Endodermal cell (in vitro differentiated cells): ENCODE data around the gene LGR5. TPM values are rescaled to one million over a fixed set of nuclear protein-coding genes. Genes with fewer than 3 reads are reported as not detected.

ENCODE experiments used
- DNase-seq: peaks from one replicate; pipeline ENCODE4 v3.0.0-alpha.2; 2017
- H3K27ac ChIP-seq: 2 replicates; pipeline ENCODE4 v1.5.1; 2013; ENCODE audit warnings: mild to moderate bottlenecking, low read depth, low read length, moderate library complexity
- H3K27me3 ChIP-seq: 2 replicates; pipeline ENCODE4 v1.6.1; 2013; ENCODE audit warnings: mild to moderate bottlenecking, low read length, moderate library complexity; ENCODE audit not compliant: insufficient read depth, control insufficient read depth, poor library complexity, severe bottlenecking
- H3K36me3 ChIP-seq: 2 replicates; pipeline ENCODE4 v1.7.0; 2013; ENCODE audit warnings: mild to moderate bottlenecking, low read length, moderate library complexity; ENCODE audit not compliant: control insufficient read depth, insufficient read depth
- H3K4me1 ChIP-seq: one replicate; pipeline ENCODE4 v1.7.0; 2013; ENCODE audit warnings: low read length; ENCODE audit not compliant: control insufficient read depth, insufficient read depth
- H3K4me3 ChIP-seq: 2 replicates; pipeline ENCODE4 v1.5.1; 2013; ENCODE audit warnings: mild to moderate bottlenecking, low read length, moderate library complexity
- H3K9ac ChIP-seq: 2 replicates; pipeline ENCODE4 v1.6.1; 2013; ENCODE audit warnings: mild to moderate bottlenecking, low read length, moderate library complexity; ENCODE audit not compliant: poor library complexity, severe bottlenecking; ENCODE audit errors: extremely low read depth
- H3K9me3 ChIP-seq: 2 replicates; pipeline ENCODE4 v1.6.1; 2013; ENCODE audit warnings: mild to moderate bottlenecking, low read length, moderate library complexity; ENCODE audit not compliant: control insufficient read depth
- H3K27ac Mint-ChIP-seq: 2 replicates; pipeline ENCODE4 v1.8.0; 2020; ENCODE audit warnings: mixed read lengths
- H3K27me3 Mint-ChIP-seq: 2 replicates; pipeline ENCODE4 v1.8.0; 2021; ENCODE audit warnings: mild to moderate bottlenecking, mixed read lengths; ENCODE audit not compliant: insufficient read depth
- H3K36me3 Mint-ChIP-seq: 2 replicates; pipeline ENCODE4 v1.8.0; 2020; ENCODE audit warnings: low read depth, mixed read lengths
- H3K4me1 Mint-ChIP-seq: 2 replicates; pipeline ENCODE4 v1.8.0; 2020; ENCODE audit warnings: mixed read lengths
- H3K4me3 Mint-ChIP-seq: 2 replicates; pipeline ENCODE4 v1.8.0; 2020; ENCODE audit warnings: mild to moderate bottlenecking, moderate library complexity, mixed read lengths
- H3K9me3 Mint-ChIP-seq: 2 replicates; pipeline ENCODE4 v1.8.0; 2020; ENCODE audit warnings: mild to moderate bottlenecking, mixed read lengths
- WGBS, 2 experiments: methylation state at CpG; one replicate each; pipeline versions ENCODE4 v1.1.5 to v1.1.7; 2013; ENCODE audit warnings: missing lambda C conversion rate in 2 of 2, mixed read lengths in 1 of 2; ENCODE audit not compliant: insufficient coverage in 1 of 2, insufficient read length in 1 of 2; 5-methylcytosine and 5-hydroxymethylcytosine counted together
- long read RNA-seq, 4 experiments: library from polyadenylated mRNA in 2 of 4; library from RNA in 1 of 4; library from capped mRNA in 1 of 4; stranded (forward) in 3 of 4; unstranded in 1 of 4; transcript quantifications; one replicate each; pipeline ENCODE4 v2.0.0, GENCODE V29; 2020 to 2021; ENCODE audit warnings: inconsistent platforms in 1 of 4
- polyA plus RNA-seq, 2 experiments: library from polyadenylated mRNA; stranded (reverse); fragments of 50-300 nt; gene quantifications; one replicate each; pipeline ENCODE4 v1.2.3, GENCODE V29; 2013
- total RNA-seq, 2 donors: library from RNA; stranded (reverse); fragmentation: NEBNext Ultra II Directional in 1 of 2; extraction: Animal tissue kit (Norgen Biotek cat#: 25700) in 1 of 2; gene quantifications; 2 replicates in 1 of 2; 3 replicates in 1 of 2; pipeline ENCODE4 v1.2.1, GENCODE V29; 2021
- TF ChIP-seq, protein P1 (sequence below): fragments of 200-600 bp; sonication (generic); conservative IDR thresholded peaks from 2 replicates; pipeline ENCODE4 v1.5.0; 2021; ENCODE audit warnings: antibody characterized with exemption, mild to moderate bottlenecking

The LGR5 gene, protein sequence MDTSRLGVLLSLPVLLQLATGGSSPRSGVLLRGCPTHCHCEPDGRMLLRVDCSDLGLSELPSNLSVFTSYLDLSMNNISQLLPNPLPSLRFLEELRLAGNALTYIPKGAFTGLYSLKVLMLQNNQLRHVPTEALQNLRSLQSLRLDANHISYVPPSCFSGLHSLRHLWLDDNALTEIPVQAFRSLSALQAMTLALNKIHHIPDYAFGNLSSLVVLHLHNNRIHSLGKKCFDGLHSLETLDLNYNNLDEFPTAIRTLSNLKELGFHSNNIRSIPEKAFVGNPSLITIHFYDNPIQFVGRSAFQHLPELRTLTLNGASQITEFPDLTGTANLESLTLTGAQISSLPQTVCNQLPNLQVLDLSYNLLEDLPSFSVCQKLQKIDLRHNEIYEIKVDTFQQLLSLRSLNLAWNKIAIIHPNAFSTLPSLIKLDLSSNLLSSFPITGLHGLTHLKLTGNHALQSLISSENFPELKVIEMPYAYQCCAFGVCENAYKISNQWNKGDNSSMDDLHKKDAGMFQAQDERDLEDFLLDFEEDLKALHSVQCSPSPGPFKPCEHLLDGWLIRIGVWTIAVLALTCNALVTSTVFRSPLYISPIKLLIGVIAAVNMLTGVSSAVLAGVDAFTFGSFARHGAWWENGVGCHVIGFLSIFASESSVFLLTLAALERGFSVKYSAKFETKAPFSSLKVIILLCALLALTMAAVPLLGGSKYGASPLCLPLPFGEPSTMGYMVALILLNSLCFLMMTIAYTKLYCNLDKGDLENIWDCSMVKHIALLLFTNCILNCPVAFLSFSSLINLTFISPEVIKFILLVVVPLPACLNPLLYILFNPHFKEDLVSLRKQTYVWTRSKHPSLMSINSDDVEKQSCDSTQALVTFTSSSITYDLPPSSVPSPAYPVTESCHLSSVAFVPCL
- total RNA-seq: 10 to 100 TPM; 27.2 to 49.9 TPM
- 18.7 TPM for polyA plus RNA-seq (2013, experiment 1 of 2)
- polyA plus RNA-seq (2013, experiment 2 of 2): 18.5 TPM
- long read RNA-seq, experiment 1, full-length matches to known transcripts: 4 of 23 reads
- long read RNA-seq, experiment 1, partial matches to known transcripts: 6 of 23 reads
- long read RNA-seq, experiment 1, other reads (novel, unspliced or antisense): 13 of 23 reads
- long read RNA-seq, experiment 2, full-length matches to known transcripts: 80 of 127 reads
- long read RNA-seq, experiment 2, partial matches to known transcripts: 14 of 127 reads
- long read RNA-seq, experiment 2, other reads (novel, unspliced or antisense): 33 of 127 reads
- long read RNA-seq, experiment 3, full-length matches to known transcripts: 63 of 132 reads
- long read RNA-seq, experiment 3, partial matches to known transcripts: 24 of 132 reads
- long read RNA-seq, experiment 3, other reads (novel, unspliced or antisense): 45 of 132 reads
- long read RNA-seq, experiment 4, full-length matches to known transcripts: 1 of 5 reads
- long read RNA-seq, experiment 4, partial matches to known transcripts: 1 of 5 reads
- long read RNA-seq, experiment 4, other reads (novel, unspliced or antisense): 3 of 5 reads

DNA sequence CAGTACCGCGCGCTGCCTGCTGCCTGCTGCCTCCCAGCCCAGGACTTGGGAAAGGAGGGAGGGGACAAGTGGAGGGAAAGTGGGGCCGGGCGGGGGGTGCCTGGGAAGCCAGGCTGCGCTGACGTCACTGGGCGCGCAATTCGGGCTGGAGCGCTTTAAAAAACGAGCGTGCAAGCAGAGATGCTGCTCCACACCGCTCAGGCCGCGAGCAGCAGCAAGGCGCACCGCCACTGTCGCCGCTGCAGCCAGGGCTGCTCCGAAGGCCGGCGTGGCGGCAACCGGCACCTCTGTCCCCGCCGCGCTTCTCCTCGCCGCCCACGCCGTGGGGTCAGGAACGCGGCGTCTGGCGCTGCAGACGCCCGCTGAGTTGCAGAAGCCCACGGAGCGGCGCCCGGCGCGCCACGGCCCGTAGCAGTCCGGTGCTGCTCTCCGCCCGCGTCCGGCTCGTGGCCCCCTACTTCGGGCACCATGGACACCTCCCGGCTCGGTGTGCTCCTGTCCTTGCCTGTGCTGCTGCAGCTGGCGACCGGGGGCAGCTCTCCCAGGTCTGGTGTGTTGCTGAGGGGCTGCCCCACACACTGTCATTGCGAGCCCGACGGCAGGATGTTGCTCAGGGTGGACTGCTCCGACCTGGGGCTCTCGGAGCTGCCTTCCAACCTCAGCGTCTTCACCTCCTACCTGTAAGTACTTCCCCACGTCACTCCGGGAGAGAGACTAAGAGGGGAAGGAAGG lies at the start of gene LGR5:
Gene LGR5 (plus strand): TSS at position 186 of the 732 bp plus-strand sequence. CDS start 283 bp downstream, at position 469.
- Mint-ChIP-seq H3K4me1 (peaks cover 16% of the 10 kb centered on the region), H3K27me3 (peaks cover 84% of the 10 kb centered on the region), H3K9me3 (peaks cover 30% of the 10 kb centered on the region), H3K27ac (peak within 1 kb of the TSS; percentile 87), H3K4me3 (peak within 1 kb of the TSS; percentile 83), H3K36me3 (peaks cover 15% of the 10 kb centered on the region)
- no peaks in the 10 kb centered on the region for H3K4me1 ChIP-seq
- H3K9me3 ChIP-seq: peaks cover 32% of the 10 kb centered on the region
- peak within 1 kb of the TSS; percentile 93 for H3K4me3 ChIP-seq
- WGBS, 2 experiments: 0% methylated on average over 24 to 63 of the region's 65 CpGs
- DNase-seq: peak; percentile 92
- peaks cover 4% of the 10 kb centered on the region for H3K27me3 ChIP-seq
- H3K9ac ChIP-seq: peak within 1 kb of the TSS; percentile 80
- H3K27ac ChIP-seq: no peak within 1 kb of the TSS
- peaks cover 29% of the 10 kb centered on the region for H3K36me3 ChIP-seq
- TF ChIP-seq, protein P1, sequence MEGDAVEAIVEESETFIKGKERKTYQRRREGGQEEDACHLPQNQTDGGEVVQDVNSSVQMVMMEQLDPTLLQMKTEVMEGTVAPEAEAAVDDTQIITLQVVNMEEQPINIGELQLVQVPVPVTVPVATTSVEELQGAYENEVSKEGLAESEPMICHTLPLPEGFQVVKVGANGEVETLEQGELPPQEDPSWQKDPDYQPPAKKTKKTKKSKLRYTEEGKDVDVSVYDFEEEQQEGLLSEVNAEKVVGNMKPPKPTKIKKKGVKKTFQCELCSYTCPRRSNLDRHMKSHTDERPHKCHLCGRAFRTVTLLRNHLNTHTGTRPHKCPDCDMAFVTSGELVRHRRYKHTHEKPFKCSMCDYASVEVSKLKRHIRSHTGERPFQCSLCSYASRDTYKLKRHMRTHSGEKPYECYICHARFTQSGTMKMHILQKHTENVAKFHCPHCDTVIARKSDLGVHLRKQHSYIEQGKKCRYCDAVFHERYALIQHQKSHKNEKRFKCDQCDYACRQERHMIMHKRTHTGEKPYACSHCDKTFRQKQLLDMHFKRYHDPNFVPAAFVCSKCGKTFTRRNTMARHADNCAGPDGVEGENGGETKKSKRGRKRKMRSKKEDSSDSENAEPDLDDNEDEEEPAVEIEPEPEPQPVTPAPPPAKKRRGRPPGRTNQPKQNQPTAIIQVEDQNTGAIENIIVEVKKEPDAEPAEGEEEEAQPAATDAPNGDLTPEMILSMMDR: no peak

DNA sequence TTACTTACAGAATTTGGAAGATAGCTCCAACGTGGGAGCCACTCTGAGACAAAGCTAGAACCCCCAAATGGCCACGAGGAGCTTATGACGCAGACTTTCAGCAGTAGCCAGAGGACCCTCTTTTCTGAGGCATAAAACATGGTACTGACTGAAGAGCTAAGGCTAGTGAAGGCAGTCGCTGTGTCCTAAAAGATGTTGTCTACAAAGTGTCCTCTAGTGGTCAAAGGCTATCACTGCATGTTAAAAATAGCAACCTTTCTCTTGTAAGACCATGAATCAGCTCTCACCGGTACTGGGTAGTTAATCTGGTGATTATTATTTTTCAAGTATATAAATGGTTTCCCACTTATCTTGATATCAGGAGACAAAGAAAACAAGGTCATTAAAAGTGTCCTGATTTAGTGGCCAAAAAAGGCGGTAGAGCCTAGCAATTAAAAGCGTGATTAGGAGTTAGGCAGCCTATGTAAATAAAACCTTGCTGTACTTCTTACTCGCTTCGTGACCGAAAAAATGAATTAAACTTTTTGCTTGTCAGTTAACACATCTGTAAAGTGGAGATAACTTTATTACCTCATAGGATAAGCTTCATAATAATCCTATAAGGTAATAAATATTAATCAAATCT lies 47.0 kb upstream of the LGR5 start:
- Mint-ChIP-seq H3K36me3 (no peaks in the 10 kb centered on the region), H3K9me3 (peaks cover 6% of the 10 kb centered on the region), H3K4me1 (peaks cover 1% of the 10 kb centered on the region), H3K27me3 (no peaks in the 10 kb centered on the region), H3K4me3 (no peak overlapping the region), H3K27ac (no peak overlapping the region)
- Histone ChIP-seq H3K4me1 (no peaks in the 10 kb centered on the region), H3K4me3 (no peak overlapping the region), H3K9ac (no peak overlapping the region), H3K36me3 (no peaks in the 10 kb centered on the region), H3K27ac (no peak overlapping the region), H3K27me3 (no peaks in the 10 kb centered on the region), H3K9me3 (peaks cover 15% of the 10 kb centered on the region)
- WGBS, 2 experiments: 45 to 69% methylated on average over 8 of the region's 10 CpGs
- TF ChIP-seq, protein P1: peak; percentile 90
- DNase-seq: peak; percentile 63
